ENCODE data around the gene S100A6.

GRCh38 chr1:153572569-153573015 is 36.8 kb upstream of the S100A6 start:
- TF ChIP-seq CTCF (IDR thresholded peaks at IDR 0.05) (peak; percentile 60 to 74 (median 61)), POLR2AphosphoS5 (IDR thresholded peaks at IDR 0.05; ENCODE audit: insufficient read depth in 1 of 2, low read depth in 1 of 2) (peak in 1 of 2 donors; percentile 88), POLR2A (IDR thresholded peaks at IDR 0.05) (no peak)
